Nucleus accumbens (tissue), 56 donors: ENCODE measurements around the gene PDE5A.

Experiments used
- DNase-seq, 56 donors: peaks; one replicate each; lab custom pipeline; 2025; lab: John Stamatoyannopoulos, UW

Gene PDE5A

GRCh38 chr4:119525771-119526712 is 102.6 kb downstream of the PDE5A start:
- no peak for DNase-seq

GRCh38 chr4:119525005-119525749 is 103.4 kb downstream of the PDE5A start:
- no peak for DNase-seq

GRCh38 chr4:119523399-119523798 is 105.2 kb downstream of the PDE5A start:
- no peak for DNase-seq

DNA sequence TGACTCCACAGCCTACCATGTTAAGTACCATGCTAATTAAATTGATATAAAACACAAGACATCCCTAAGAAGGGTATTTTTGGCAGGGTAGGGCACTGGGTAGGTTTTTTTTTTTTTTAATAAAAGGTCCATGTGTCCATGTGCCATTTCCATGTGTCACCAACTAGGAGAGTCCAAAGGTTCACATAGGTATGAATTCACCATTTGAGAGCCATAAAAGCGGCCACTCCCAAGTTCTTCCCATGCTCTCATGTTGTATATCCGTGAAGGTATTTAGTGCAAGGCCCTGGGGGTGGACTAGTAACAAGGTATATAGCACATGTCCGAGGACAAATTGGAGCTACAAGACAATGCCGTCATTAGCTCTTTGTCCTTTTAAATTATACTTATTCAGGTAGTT is 107.3 kb downstream of the PDE5A start:
- DNase-seq = no peak

GRCh38 chr4:119518915-119519410 is 109.6 kb downstream of the PDE5A start:
- DNase-seq = no peak

DNA sequence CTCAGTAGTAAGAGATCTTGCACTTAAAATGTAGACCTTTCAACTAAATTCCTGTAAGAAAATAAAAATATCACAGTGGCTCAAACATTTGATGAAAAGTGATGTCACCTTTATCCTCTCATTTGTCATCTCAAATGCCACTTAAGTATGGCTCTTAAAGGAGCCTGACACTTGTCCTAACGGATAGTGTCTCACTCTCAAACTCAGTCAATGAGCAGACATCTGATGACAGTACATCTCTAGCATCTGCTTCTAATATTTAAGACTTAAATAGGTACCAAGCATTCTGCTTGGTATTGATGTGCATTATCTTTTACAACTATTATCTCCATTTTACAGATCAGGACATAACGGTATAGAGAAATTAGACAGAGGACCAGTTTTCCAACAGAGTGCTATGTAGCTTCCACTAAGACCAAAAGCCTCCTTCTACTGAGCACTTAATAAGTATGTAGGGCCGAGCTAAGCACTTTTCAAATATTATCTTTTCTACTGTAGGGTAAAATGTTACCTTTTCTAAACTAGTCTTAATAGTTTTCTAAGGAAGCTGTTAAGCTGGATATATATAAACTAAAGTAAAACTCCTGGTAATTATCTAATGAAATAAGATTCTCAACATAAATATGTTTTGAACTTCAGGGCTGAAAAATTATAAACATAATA is 110.2 kb downstream of the PDE5A start:
- no peak for DNase-seq

DNA sequence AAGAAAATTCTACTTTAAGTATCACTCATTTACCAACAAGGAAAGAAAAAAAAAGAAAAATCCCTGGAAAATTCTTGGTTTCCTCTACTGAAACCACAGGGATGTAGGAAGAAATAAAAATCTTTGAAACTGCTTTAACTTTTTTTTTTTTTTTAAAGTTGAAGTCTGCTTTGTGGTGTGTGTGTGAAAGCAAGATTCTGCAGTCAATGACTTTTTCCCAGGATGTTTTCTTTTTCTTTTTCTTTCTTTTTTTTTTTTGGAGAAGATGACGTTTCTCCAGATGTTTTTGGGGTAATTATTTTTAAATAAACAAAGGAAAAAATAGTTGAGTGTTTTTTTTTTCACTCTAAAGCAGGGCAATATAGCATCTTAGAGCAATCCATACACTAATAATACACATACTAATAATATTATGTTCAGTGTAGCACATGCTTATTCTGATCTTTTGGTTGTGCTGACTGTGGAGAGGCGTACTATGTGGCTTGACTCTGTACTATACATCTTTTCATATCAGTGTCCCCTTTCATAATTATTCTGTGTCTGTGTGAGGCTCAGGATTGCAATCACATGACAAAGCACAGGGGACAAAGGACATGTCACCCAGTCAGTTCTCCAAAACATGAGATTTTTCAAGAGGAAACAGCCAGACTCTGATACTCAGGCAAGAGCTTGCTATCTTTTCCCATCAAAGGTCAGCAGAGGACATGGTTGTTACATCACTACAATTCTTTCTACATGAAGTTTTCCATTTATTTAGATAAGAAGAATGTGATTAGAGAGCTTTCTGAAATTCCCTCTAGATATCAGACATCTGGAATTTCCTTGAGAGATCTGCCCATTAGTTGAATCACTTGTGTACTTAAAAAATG is 111.0 kb downstream of the PDE5A start:
- DNase-seq = no peak

DNA sequence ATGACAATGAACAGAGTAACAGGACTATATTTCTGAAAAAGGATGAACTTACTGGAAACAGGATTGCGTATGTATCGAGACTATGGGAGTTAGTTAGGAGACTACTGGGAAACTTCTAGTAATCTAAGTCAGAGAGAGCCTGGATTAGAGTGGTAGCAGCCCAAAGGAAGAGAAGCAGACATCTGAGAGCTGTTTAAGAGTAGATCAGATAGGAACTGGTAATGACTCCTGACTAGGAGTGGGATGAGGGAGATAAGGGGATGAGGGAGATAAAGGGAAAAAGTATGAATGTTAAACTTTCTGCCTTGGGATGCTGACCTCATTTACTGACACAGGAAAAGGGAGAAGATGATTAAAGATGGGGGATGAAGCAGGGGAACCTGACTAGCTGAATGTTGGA is 116.2 kb downstream of the PDE5A start:
- no peak for DNase-seq

DNA sequence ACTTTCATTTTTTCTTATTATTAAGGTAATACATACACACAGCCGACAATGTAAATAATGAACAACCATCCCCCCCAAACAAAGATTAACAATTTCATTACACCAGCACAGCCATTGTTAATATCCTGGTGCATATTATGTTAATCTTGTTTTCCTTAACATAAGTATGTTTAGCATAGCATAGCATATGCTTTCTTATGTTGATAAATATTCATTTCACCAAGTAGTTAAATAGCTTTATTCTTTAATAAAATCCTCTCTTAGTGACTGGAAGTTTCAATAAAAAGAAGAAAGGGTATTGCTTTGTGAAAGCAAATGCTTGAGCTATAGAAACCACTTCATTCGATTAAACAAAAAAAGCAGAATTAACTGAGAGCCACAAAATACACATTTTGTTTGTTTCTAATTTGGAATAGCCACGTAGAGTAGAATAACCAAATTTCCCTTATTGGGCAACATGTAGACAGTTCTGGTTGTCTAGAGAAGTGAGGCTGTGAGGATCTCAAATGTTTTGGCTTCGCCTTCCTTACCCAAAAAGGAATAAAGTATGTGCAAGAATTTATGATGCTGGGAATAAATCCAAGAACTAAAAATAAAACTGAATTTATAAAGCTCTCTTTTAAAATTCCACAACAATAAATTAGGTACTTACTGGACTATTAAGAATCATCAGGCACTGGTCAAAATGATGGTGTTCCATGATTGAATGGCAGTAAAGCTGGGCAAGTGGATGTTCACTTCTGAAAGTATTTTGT is 118.0 kb downstream of the PDE5A start:
- DNase-seq = no peak

GRCh38 chr4:119508281-119508680 is 120.3 kb downstream of the PDE5A start:
- DNase-seq = no peak

DNA sequence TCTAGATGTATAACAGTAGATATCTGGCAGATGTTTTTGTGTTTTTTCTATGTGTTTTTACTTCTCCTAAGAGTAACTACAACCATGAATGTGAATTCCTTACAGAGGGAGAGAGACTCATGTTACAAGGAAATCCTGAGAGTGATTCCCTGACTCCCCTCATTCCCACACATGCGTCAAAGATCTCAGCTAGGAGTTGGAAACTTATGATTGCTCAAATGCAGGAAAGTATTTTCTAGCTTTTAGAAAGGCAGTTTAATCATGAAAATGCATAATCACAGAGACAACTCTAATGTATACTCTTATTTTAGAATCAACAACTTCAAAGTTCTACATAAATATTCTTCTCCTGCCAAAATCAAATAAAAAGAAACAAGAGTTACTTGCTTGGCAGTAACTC is 121.8 kb downstream of the PDE5A start:
- no peak for DNase-seq

- DNase-seq = no peak
These were observed 124.0 kb downstream of the PDE5A start for GRCh38 chr4:119504616-119505015.

GRCh38 chr4:119501740-119502139 is 126.9 kb downstream of the PDE5A start:
- no peak for DNase-seq

GRCh38 chr4:119498527-119498926 is 130.1 kb downstream of the PDE5A start:
- peak in 35 of 56 donors; percentile 0 to 51 (median 13) for DNase-seq

DNA sequence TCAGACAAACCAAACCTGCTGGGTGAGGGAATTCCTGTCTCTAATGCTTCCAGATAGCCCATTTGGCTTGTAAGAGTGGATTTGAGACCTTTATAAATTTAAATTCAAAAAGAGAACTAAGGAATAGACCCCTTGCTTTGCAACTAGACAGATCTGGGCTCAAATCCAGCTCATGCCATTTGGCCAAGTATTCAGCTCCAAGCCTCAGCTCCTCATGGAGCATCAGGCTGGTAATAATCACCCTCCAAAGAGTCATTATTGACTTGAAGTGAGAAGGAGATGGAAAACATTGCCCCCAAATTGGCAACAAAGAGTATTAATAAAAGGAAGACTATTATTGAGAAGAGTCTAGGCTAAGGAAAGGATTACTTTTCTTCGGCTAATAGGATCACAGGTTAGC is 134.7 kb downstream of the PDE5A start:
- DNase-seq = peak in 2 of 56 donors; percentile 3 to 6

- DNase-seq = no peak
These were observed 135.2 kb downstream of the PDE5A start for GRCh38 chr4:119493419-119493818.

DNA sequence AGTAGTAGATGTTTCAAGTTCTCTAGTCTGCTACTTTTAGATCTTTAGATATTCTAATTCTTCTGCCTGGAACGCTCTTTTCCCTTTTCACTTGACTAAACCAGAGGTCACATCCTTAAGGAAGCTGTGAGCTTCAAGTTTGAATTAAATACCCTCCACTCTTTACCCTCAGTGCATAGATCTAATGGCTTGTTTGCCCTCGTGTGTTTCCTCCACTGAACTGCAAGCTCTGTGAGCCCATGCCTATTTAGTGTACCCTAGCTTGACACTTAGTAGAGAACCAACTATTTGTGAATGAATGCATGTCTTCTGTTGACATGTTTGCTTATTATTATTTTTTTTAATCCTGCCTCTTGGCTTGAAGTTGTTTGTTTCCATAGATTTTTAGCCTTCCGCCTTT is 138.3 kb downstream of the PDE5A start:
- no peak for DNase-seq

DNA sequence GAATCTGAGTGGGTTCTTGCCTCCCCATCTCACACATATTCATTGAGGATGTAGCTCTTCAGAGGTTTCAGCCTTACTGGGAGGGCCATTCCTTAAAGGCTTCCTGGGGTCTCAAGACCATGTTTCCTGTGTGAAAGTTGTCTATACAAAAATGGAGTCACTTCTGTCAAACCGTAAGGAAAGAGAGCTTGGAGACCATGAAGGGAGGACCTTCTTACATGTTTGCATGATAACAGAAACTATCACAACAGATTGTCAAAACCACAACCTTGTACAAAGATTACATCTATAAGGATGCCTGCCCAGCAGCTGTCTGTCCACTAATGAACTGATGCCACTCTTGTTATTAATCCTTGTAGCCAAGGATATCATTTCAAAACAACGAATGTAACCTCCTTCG is 139.3 kb downstream of the PDE5A start:
- DNase-seq = no peak

DNA sequence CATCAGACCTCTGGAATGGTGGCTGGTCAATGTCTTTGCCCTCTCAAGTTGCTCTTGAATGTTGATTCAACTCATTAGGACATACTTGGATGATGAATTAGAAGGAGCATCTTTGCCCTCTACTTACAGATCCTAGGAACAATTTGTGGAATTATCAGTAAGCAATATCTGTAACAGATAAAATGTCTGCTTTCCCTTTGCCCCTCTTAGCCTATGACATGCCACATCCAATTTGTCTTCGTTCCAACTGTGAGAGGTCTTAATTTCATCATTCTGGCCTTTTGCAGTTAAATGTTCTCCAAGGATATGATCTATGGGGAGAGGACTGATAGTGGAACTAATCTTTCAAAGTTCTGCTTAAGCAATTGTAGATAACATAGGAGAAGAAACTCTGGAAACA is 148.3 kb downstream of the PDE5A start:
- DNase-seq = no peak
